ENCODE results near the gene DCLK1. TPM values are rescaled to one million over a fixed set of nuclear protein-coding genes. Genes with fewer than 3 reads are reported as not detected.
A peak's percentile ranks its signal among the peaks of the same experiment; 100 is the strongest.

DCLK1 gene
- total RNA-seq, 4 donors from 2014 or later, result 4.4 to 102 (median 13.3) TPM

DNA sequence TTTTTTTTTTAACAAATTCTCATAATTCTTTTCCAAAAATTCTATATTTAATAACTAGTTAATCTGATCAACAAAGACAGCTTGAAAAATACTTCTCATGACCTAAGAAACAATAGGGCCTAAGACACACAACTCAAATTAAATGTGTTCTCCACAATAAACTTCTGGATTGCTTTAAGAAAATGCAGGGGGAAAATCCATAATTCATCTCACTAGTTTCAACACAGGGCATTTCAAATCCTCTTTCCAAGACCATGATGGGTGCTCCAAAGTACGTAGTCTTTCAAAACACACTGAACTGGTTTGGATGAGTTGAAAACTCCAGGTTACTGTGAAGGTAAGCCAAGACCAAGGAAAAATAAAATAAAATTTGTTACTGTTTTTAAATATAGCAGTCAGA, 62.6 kb downstream of the DCLK1 start:
- H3K4me1 ChIP-seq, result peaks cover 0 to 2% of the 10 kb centered on the region in 2 donors
- DNase-seq, result no peak
- no peaks in the 10 kb centered on the region for H3K36me3 ChIP-seq
- H3K4me3 ChIP-seq, result no peak overlapping the region
- TF ChIP-seq POLR2A (IDR thresholded peaks at IDR 0.05), result no peak
- no peak for TF ChIP-seq CTCF (IDR thresholded peaks at IDR 0.05)
- H3K9me3 ChIP-seq, result no peaks in the 10 kb centered on the region
- no peaks in the 10 kb centered on the region for H3K27me3 ChIP-seq
- intact Hi-C loops (cut with DNase I; ENCODE audit: low total_unique reads), result no loop called here
- H3K27ac ChIP-seq, result peak overlapping the region; percentile 78 to 82

- H3K27me3 ChIP-seq, result no peaks in the 10 kb centered on the region
- no peak for DNase-seq
- peak overlapping the region; percentile 78 to 82 for H3K27ac ChIP-seq
- H3K36me3 ChIP-seq, result no peaks in the 10 kb centered on the region
- no peak overlapping the region for H3K4me3 ChIP-seq
- intact Hi-C loops (cut with DNase I; ENCODE audit: low total_unique reads), result no loop called here
- TF ChIP-seq CTCF (IDR thresholded peaks at IDR 0.05) (no peak), POLR2A (IDR thresholded peaks at IDR 0.05) (no peak)
- H3K9me3 ChIP-seq, result no peaks in the 10 kb centered on the region
- H3K4me1 ChIP-seq, result peaks cover 0 to 2% of the 10 kb centered on the region in 2 donors
Measured at GRCh38 chr13:36067746-36068381, 63.3 kb downstream of the DCLK1 start.

DNA sequence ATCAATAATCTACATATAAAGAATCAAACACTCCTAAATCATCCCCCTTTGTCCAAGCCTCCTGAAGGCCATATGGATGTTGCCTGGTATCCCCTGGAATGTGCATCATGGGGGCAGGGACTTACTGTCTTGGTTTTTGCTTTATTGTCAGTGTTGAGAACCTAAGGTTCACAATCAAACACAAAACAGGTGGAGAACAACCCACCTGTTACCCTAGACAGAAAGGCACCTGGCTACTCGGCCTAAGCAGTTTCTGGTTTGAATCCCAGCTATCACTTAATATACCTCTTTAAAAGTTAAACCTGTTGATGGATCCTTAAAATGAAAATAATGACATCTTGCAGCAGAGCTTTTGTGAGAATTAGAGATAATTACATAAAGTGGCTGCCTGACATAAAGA, 68.9 kb downstream of the DCLK1 start:
- no peak for DNase-seq
- Histone ChIP-seq H3K4me3 (no peak overlapping the region), H3K9me3 (no peaks in the 10 kb centered on the region), H3K4me1 (peaks cover 0 to 8% of the 10 kb centered on the region in 2 donors), H3K36me3 (no peaks in the 10 kb centered on the region), H3K27me3 (no peaks in the 10 kb centered on the region), H3K27ac (peak overlapping the region in 1 of 2 donors; percentile 63)
- intact Hi-C loops (cut with DNase I; ENCODE audit: low total_unique reads), result no loop called here
- TF ChIP-seq POLR2A (IDR thresholded peaks at IDR 0.05) (no peak), CTCF (IDR thresholded peaks at IDR 0.05) (no peak)

- no peak for DNase-seq
- Histone ChIP-seq H3K9me3 (no peaks in the 10 kb centered on the region), H3K4me1 (peaks cover 0 to 8% of the 10 kb centered on the region in 2 donors), H3K4me3 (no peak overlapping the region), H3K36me3 (no peaks in the 10 kb centered on the region), H3K27me3 (no peaks in the 10 kb centered on the region), H3K27ac (peak overlapping the region; percentile 59 to 63)
- intact Hi-C loops (cut with DNase I; ENCODE audit: low total_unique reads), result no loop called here
- no peak for TF ChIP-seq CTCF (IDR thresholded peaks at IDR 0.05)
- no peak for TF ChIP-seq POLR2A (IDR thresholded peaks at IDR 0.05)
Measured at GRCh38 chr13:36061621-36062020, 69.6 kb downstream of the DCLK1 start.

GRCh38 chr13:36061054-36061453, 70.1 kb downstream of the DCLK1 start:
- H3K27ac ChIP-seq, result peak overlapping the region; percentile 59 to 63
- no peaks in the 10 kb centered on the region for H3K27me3 ChIP-seq
- peaks cover 0 to 8% of the 10 kb centered on the region in 2 donors for H3K4me1 ChIP-seq
- no peaks in the 10 kb centered on the region for H3K9me3 ChIP-seq
- intact Hi-C loops (cut with DNase I; ENCODE audit: low total_unique reads), result no loop called here
- peak in 1 of 2 donors; percentile 24 for DNase-seq
- no peaks in the 10 kb centered on the region for H3K36me3 ChIP-seq
- TF ChIP-seq CTCF (IDR thresholded peaks at IDR 0.05), result no peak
- no peak for TF ChIP-seq POLR2A (IDR thresholded peaks at IDR 0.05)
- no peak overlapping the region for H3K4me3 ChIP-seq

All from uterus (tissue), 4 donors.